Panc1 (cell line): ENCODE results near the gene CAV1. TPM values are rescaled to one million over a fixed set of nuclear protein-coding genes. Genes with fewer than 3 reads are reported as not detected.

Experiments used
- ATAC-seq: fragments of 200-7000 bp; cut with Tn5 transposase; 2 replicates; pipeline ENCODE4 v1.9.1; 2020; ENCODE audit warnings: mild to moderate bottlenecking, moderate library complexity
- BruUV-seq: library from RNA; stranded (reverse); fragments of 400-500 nt; replicated peaks from 2 replicates; lab custom pipeline; 2021; lab: Mats Ljungman, UMichigan
- CTCF ChIA-PET: fragments of 300-600 bp; sonication (Branson Sonifier 250); formaldehyde crosslinking; loops from one replicate; lab custom pipeline; 2022; ENCODE audit warnings: antibody characterized with exemption; lab: Charles Lee
- POLR2A ChIA-PET: fragments of 300-600 bp; sonication (Branson Sonifier 250); formaldehyde crosslinking; loops from one replicate; lab custom pipeline; 2022; ENCODE audit warnings: antibody characterized with exemption; lab: Charles Lee
- DNase-seq: peaks from one replicate; pipeline ENCODE4 v3.0.0-alpha.2; 2010; ENCODE audit warnings: low read depth, low spot score
- H3K27ac ChIP-seq: 2 replicates; pipeline ENCODE4 v1.5.1; 2011; ENCODE audit warnings: mild to moderate bottlenecking, low read length, inconsistent platforms
- H3K27me3 ChIP-seq: fragments of 200-500 bp; sonication (Bioruptor generic); 2 replicates; pipeline ENCODE4 v1.6.0; 2014; ENCODE audit warnings: low read length, inconsistent platforms; ENCODE audit not compliant: control insufficient read depth, insufficient read depth
- H3K36me3 ChIP-seq: fragments of 200-500 bp; sonication (Bioruptor generic); 2 replicates; pipeline ENCODE4 v1.5.1; 2014; ENCODE audit warnings: inconsistent platforms, mild to moderate bottlenecking, low read length, moderate library complexity; ENCODE audit not compliant: control insufficient read depth, insufficient read depth
- H3K4me1 ChIP-seq: 2 replicates; pipeline ENCODE4 v1.5.1; 2011; ENCODE audit warnings: inconsistent platforms, mild to moderate bottlenecking, low read length, moderate library complexity; ENCODE audit not compliant: control insufficient read depth, insufficient read depth
- H3K4me3 ChIP-seq, 2 experiments: 2 replicates each; pipeline ENCODE4 v1.5.1; 2011 to 2012; ENCODE audit warnings: low read depth in 2 of 2, low read length in 2 of 2, mild to moderate bottlenecking in 2 of 2, inconsistent platforms in 1 of 2, moderate library complexity in 1 of 2
- H3K9me3 ChIP-seq: fragments of 200-500 bp; sonication (Bioruptor generic); 2 replicates; pipeline ENCODE4 v1.5.1; 2014; ENCODE audit warnings: low read depth, mild to moderate bottlenecking, inconsistent platforms, low read length, moderate library complexity; ENCODE audit not compliant: control insufficient read depth, insufficient read depth
- POLR2AphosphoS5 ChIP-seq: IDR thresholded peaks from 2 replicates; pipeline ENCODE4 v1.6.1; 2012; ENCODE audit warnings: mild to moderate bottlenecking, low read depth, low read length, moderate library complexity
- SIN3A ChIP-seq: IDR thresholded peaks from 2 replicates; pipeline ENCODE4 v1.6.1; 2012; ENCODE audit warnings: low read depth, mild to moderate bottlenecking, low read length, moderate library complexity, borderline replicate concordance; ENCODE audit not compliant: insufficient read depth
- TCF7L2 ChIP-seq: IDR thresholded peaks from 2 replicates; pipeline ENCODE4 v1.6.1; 2011; ENCODE audit warnings: mild to moderate bottlenecking, low read depth, low read length, inconsistent platforms
- in situ Hi-C: cut with HindIII; loops from 2 replicates; pipeline ENCODE4 v1.10.0; 2016; ENCODE audit warnings: low sequenced_read_pairs, low pct_unique_long_range_greater_than_20kb
- intact Hi-C: fragments of 100-400 bp; cut with micrococcal nuclease; formaldehyde crosslinking; loops from one replicate; pipeline ENCODE4 v1.10.0; 2022; ENCODE audit not compliant: unreplicated experiment
- total RNA-seq: library from RNA; stranded (reverse); gene quantifications from one replicate; pipeline ENCODE4 v1.2.1, GENCODE V29; 2021; ENCODE audit not compliant: unreplicated experiment
- TF ChIP-seq, protein P1 (sequence below): fragments of 450-650 bp; IDR thresholded peaks from 2 replicates; pipeline ENCODE4 v1.5.1; 2017; ENCODE audit warnings: mild to moderate bottlenecking
- TF ChIP-seq, protein P2 (sequence below), 2 experiments: IDR thresholded peaks; 2 replicates each; pipeline ENCODE4 v1.6.1; 2011 to 2012; ENCODE audit warnings: low read depth in 2 of 2, control low read depth in 1 of 2, low read length in 1 of 2, mild to moderate bottlenecking in 1 of 2, moderate library complexity in 1 of 2; ENCODE audit not compliant: insufficient read depth in 1 of 2

Gene CAV1
- total RNA-seq, 1 experiment from 2014 or later: 496 TPM

DNA sequence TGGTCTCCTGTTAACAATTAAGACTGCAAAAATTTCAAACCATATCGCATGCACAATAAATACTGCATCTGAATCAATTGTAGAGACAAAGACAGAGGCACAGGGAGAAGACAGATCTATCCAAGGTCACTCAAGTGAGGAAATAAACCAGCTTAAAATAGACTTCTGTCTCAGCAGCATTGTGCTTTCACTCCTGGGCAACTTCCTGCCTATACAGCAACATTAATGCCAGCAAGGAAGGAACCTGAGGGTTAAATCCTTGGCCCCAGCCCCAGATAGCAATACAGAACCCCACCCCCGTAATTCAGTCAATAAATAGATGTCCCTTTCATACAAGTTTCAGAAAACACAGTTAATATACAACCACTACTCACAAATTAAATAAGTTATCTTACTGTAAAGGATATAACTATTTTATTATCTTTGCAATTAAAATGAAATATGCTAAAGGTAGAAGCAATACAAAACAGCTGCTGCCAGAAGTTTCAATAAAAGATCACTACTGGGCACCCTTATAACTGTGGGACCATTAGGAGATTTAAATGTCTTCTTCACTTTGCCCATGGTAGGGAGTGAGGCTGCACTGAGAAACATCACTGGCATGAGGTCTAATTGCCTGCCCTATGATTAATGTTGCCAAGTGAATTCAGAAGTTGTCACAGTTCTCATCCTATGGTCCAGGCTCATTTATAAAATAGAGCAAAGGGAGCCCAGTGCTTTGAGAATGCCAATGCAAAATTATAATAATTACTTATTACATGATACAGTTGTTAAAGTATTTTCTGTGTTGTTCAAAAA is 49.4 kb downstream of the CAV1 start:
- H3K27ac ChIP-seq: no peak overlapping the region
- H3K27me3 ChIP-seq: no peaks in the 10 kb centered on the region
- in situ Hi-C loops (no loop called here), intact Hi-C loops (no loop called here)
- H3K4me1 ChIP-seq: 0 out of 2 replicates have a peak, but pooled peaks cover 9% of the 10 kb centered on the region
- no peaks in the 10 kb centered on the region for H3K9me3 ChIP-seq
- DNase-seq (no peak), ATAC-seq (no peak)
- H3K36me3 ChIP-seq: no peaks in the 10 kb centered on the region
- ChIA-PET CTCF (no interaction called here), POLR2A (no interaction called here)
- BruUV-seq: no TSS peak
- H3K4me3 ChIP-seq: no peak overlapping the region
- TF ChIP-seq SIN3A (no peak), POLR2AphosphoS5 (no peak), TCF7L2 (no peak)
- TF ChIP-seq, protein P1, sequence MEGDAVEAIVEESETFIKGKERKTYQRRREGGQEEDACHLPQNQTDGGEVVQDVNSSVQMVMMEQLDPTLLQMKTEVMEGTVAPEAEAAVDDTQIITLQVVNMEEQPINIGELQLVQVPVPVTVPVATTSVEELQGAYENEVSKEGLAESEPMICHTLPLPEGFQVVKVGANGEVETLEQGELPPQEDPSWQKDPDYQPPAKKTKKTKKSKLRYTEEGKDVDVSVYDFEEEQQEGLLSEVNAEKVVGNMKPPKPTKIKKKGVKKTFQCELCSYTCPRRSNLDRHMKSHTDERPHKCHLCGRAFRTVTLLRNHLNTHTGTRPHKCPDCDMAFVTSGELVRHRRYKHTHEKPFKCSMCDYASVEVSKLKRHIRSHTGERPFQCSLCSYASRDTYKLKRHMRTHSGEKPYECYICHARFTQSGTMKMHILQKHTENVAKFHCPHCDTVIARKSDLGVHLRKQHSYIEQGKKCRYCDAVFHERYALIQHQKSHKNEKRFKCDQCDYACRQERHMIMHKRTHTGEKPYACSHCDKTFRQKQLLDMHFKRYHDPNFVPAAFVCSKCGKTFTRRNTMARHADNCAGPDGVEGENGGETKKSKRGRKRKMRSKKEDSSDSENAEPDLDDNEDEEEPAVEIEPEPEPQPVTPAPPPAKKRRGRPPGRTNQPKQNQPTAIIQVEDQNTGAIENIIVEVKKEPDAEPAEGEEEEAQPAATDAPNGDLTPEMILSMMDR: no peak
- TF ChIP-seq, protein P2, sequence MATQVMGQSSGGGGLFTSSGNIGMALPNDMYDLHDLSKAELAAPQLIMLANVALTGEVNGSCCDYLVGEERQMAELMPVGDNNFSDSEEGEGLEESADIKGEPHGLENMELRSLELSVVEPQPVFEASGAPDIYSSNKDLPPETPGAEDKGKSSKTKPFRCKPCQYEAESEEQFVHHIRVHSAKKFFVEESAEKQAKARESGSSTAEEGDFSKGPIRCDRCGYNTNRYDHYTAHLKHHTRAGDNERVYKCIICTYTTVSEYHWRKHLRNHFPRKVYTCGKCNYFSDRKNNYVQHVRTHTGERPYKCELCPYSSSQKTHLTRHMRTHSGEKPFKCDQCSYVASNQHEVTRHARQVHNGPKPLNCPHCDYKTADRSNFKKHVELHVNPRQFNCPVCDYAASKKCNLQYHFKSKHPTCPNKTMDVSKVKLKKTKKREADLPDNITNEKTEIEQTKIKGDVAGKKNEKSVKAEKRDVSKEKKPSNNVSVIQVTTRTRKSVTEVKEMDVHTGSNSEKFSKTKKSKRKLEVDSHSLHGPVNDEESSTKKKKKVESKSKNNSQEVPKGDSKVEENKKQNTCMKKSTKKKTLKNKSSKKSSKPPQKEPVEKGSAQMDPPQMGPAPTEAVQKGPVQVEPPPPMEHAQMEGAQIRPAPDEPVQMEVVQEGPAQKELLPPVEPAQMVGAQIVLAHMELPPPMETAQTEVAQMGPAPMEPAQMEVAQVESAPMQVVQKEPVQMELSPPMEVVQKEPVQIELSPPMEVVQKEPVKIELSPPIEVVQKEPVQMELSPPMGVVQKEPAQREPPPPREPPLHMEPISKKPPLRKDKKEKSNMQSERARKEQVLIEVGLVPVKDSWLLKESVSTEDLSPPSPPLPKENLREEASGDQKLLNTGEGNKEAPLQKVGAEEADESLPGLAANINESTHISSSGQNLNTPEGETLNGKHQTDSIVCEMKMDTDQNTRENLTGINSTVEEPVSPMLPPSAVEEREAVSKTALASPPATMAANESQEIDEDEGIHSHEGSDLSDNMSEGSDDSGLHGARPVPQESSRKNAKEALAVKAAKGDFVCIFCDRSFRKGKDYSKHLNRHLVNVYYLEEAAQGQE (IDR thresholded peaks at IDR 0.05; ENCODE audit: insufficient read depth in 1 of 2, low read depth in 2 of 2, low read length in 1 of 2): no peak

DNA sequence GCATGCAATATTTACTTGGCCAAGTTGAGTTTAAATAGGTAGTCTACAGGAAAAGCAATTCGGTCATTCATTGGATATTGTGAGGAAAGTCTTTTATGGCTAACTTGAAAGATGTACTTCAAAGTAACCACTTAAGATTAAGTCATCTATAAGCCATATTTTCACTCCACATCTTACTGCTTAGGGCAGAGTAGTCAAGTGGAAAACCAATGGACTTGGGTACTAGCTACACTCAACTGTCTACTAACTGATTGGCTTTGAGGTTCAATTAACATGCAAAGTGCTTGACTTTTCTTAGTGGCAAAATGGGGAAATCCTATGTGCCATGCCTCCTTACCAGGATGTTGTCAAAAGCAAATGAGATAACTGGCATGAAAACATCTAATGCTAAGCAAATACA is 51.0 kb downstream of the CAV1 start:
- Histone ChIP-seq H3K9me3 (no peaks in the 10 kb centered on the region), H3K4me3 (no peak overlapping the region), H3K27ac (no peak overlapping the region), H3K4me1 (0 out of 2 replicates have a peak, but pooled peaks cover 9% of the 10 kb centered on the region), H3K36me3 (no peaks in the 10 kb centered on the region), H3K27me3 (no peaks in the 10 kb centered on the region)
- CTCF ChIA-PET: no interaction called here
- ATAC-seq (no peak), DNase-seq (no peak)
- no peak for TF ChIP-seq SIN3A
- no peak for TF ChIP-seq TCF7L2
- TF ChIP-seq, protein P2 (IDR thresholded peaks at IDR 0.05; ENCODE audit: insufficient read depth in 1 of 2, low read depth in 2 of 2, low read length in 1 of 2): no peak
- TF ChIP-seq, protein P1: no peak
- TF ChIP-seq POLR2AphosphoS5: no peak
- in situ Hi-C loops (no loop called here), intact Hi-C loops (no loop called here)
- POLR2A ChIA-PET: no interaction called here
- no TSS peak for BruUV-seq
